Umbilical cord (tissue), 2 donors: ENCODE results near the gene TMEM97. TPM values are rescaled to one million over a fixed set of nuclear protein-coding genes. Genes with fewer than 3 reads are reported as not detected.
A peak's percentile ranks its signal among the peaks of the same experiment; 100 is the strongest.

Source experiments
- DNase-seq: peaks from one replicate; pipeline ENCODE4 v3.0.0-alpha.2; 2015; ENCODE audit warnings: low spot score
- total RNA-seq: library from RNA; depleted of rRNA; stranded (reverse); fragments of >200 nt; gene quantifications from one replicate; pipeline ENCODE4 v1.2.3, GENCODE V29; 2014; ENCODE audit warnings: low replicate concordance; ENCODE audit not compliant: insufficient read depth

The TMEM97 gene
- total RNA-seq, 1 donor from 2014 or later, result 20.9 TPM

GRCh38 chr17:28317099-28317965, 1.7 kb upstream of the TMEM97 start:
- no peak for DNase-seq

- DNase-seq, result no peak
Measured at GRCh38 chr17:28317966-28318758, 838 bp upstream of the TMEM97 start.

GRCh38 chr17:28319598-28319935, 567 bp downstream of the TMEM97 start:
- no peak for DNase-seq

- no peak for DNase-seq
Measured at GRCh38 chr17:28320215-28321061, 1.4 kb downstream of the TMEM97 start.

GRCh38 chr17:28324267-28324745, 5.3 kb downstream of the TMEM97 start:
- DNase-seq, result no peak

GRCh38 chr17:28324781-28325180, 5.8 kb downstream of the TMEM97 start:
- DNase-seq, result no peak

GRCh38 chr17:28325211-28325610, 6.2 kb downstream of the TMEM97 start:
- no peak for DNase-seq

- DNase-seq, result no peak
Measured at GRCh38 chr17:28326114-28326513, 7.1 kb downstream of the TMEM97 start.

- DNase-seq, result no peak
Measured at GRCh38 chr17:28327031-28327607, 8.1 kb downstream of the TMEM97 start.

- DNase-seq, result no peak
Measured at GRCh38 chr17:28327709-28328108, 8.7 kb downstream of the TMEM97 start.

GRCh38 chr17:28328325-28328724, 9.3 kb downstream of the TMEM97 start:
- no peak for DNase-seq

GRCh38 chr17:28330671-28331070, 11.7 kb downstream of the TMEM97 start:
- DNase-seq, result no peak

GRCh38 chr17:28331891-28332420, 13.0 kb downstream of the TMEM97 start:
- DNase-seq, result no peak

GRCh38 chr17:28333083-28333746, 14.2 kb downstream of the TMEM97 start:
- no peak for DNase-seq

- DNase-seq, result no peak
Measured at GRCh38 chr17:28334171-28334570, 15.2 kb downstream of the TMEM97 start.

- no peak for DNase-seq
Measured at GRCh38 chr17:28334666-28335200, 15.7 kb downstream of the TMEM97 start.

GRCh38 chr17:28335201-28335958, 16.4 kb downstream of the TMEM97 start, which contains the start of the genes IFT20 and TNFAIP1:
IFT20 (minus strand) TSS chr17:28335472; CDS start chr17:28331985, 3,487 bp downstream.
TNFAIP1 (plus strand) TSS chr17:28335761; CDS start chr17:28339522, 3,761 bp downstream.
- peak; percentile 100 for DNase-seq

- DNase-seq, result peak; percentile 89
Measured at GRCh38 chr17:28335959-28336871, 17.2 kb downstream of the TMEM97 start.
